Activated effector memory CD4-positive, alpha-beta T cell treated with Interleukin-2 at 50 U/mL for 16 hours (primary cell): ENCODE results near the gene MANEA.

ENCODE experiments used
- DNase-seq: peaks from one replicate; pipeline ENCODE4 v3.0.0-alpha.2; 2020

The MANEA gene

DNA sequence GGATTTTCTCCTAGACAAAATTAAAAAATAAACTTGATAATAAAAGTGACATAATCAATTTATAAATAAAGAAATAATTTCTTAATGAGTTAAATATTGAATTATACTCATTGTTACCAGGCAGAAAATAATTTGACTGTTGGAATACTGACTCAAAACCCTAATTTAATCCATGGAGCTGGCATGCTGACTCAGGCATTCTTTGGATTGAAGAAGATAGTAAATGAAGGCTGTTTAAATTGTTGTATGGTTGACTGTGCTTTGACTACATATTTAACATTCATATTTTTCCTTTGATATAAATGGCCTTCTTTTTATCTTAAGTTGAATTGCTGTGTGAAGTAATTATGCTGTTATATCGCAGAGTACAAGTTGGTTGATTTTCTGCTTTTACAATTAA, 11.7 kb downstream of the MANEA start:
- DNase-seq, result no peak

- no peak for DNase-seq
These were observed 12.7 kb downstream of the MANEA start for GRCh38 chr6:95589826-95590570.

- no peak for DNase-seq
These were observed 15.7 kb downstream of the MANEA start for GRCh38 chr6:95593025-95593424.

GRCh38 chr6:95596021-95596420, 18.7 kb downstream of the MANEA start:
- DNase-seq, result no peak

GRCh38 chr6:95599706-95600105, 22.4 kb downstream of the MANEA start:
- no peak for DNase-seq

DNA sequence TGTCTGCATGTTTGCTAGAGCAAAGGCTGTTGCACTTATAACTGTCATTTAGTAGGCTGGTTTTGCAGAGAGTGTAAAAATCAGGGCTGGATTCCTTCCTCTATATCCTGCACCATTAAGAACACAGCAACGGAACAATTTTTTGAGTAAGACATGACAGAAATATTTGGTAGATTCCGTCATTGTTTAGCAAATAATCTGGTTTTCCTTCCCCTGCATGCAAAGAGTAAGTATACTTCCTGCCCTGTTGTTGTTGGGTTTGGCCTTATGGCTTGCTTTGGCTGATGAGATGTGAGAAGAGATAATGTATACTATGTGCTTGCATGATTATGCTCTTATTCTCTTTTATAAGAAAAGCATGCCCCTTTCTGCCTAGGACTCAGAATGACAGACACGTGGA, 23.8 kb downstream of the MANEA start:
- DNase-seq, result no peak

DNA sequence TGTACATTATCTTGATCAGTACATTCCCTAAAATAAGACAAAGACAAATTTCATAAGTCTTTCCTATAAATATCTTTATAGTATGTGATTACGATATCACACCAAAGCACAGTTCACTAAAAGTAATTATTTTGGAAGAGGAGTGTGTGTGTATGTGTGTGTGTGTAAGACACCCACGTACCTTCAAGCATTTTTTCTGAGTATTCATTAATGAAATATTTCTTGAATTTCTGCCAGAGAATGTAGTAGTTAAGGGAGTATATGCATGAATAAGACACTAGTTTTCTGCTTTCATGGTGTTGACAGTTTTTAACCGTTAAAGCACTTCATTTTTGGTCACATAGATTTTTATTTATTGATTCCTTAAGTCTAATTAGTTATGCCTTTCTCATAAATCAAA, 36.8 kb downstream of the MANEA start:
- DNase-seq, result no peak

DNA sequence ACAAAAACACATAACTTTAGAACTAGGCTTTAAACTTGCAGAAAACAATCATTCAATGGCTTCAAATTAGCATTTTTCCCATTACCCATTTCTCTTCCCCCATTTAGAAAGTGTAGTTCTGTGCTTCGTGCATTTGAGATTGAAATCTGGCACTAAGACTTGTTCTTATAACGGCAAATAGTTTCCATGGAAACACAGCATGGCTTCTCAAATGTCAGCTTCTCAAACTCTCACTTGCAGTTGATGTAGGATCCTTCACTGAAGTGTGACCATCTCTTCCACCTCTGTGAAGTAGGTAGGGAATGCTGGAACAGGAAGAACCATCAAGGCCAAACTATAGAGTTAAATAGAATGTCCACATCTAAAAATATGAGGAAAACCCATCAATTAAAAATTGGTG, 52.2 kb downstream of the MANEA start:
- DNase-seq, result no peak

DNA sequence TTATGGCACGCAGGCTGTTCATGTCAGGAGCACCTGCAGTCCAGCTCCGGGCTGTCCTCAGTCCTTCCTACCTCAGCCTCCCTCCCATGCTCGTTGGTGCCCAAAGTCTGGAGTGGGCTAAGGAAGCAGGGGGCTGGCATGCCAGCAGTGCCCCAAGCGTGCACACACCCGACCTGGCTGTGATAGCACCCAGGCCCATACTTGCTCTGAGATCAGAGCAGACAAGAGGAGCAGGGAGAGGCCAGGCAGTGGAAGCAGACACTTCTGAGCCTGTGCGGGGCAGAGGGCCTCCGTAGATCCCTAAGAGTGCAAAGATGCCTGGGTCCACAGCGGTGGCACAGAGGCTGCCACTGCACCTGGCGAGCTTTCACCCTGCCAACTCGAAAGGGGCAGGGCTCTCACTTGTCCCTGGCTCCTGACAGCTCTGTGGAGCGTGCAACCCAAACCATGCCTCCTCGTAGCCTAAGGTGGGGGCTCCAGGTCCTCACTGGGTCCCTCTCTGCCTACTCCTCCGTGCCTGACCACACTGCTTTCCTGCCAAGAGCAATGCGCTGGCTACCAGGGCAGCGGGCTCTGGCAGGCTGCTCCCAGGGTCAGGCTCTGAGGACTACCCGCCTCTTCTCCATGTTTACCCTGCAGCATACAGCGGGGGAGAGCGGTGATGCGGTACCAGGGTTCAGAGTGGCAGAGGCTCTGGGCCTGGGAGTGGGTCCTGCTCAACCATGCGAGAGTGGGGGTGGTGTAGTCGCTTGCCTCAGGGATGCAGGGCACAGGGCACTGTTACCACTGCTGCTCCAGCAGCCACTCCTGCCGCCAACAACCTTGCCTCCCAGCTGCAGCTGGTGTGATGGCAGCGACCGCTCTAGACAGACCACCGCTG, 59.5 kb downstream of the MANEA start:
- DNase-seq, result no peak

GRCh38 chr6:95648636-95649035, 71.3 kb downstream of the MANEA start:
- no peak for DNase-seq

GRCh38 chr6:95649451-95649850, 72.1 kb downstream of the MANEA start:
- no peak for DNase-seq

DNA sequence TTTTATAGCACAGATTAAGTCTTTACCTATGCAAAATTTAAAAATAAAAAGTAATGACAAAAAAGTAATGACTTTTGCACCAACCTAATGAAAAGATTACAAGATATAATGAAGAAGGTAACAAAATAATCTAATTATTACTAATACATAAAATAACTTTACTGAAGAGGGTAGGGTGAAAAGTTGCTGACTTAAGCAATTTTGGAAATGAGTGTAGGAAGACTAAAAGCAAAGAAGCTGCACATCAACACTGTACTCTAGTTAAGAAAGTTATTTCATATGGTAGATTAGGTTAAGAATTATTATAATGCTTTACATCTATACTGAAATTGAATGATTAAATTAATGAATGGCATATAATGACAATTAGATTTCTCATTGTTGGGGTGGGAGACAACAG, 76.8 kb downstream of the MANEA start:
- DNase-seq, result no peak

DNA sequence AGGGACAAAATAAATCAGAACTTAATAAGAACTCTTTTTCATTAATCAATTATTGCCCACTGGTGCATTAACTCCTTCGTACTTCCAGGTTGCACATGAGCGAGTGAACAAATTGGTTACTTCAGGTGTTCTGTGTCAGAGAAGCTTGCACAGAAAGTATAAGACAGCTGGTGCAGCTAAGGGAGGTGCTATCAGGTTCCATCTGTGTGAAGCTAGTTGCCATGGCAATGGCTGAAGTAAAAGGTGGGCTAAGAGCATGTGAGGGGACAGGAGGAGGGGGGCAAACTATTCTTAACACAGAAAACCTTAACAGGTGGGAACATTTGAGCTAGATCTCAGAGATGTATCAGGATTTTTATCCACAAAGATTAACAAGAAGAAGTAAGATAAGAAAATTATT, 81.6 kb downstream of the MANEA start:
- no peak for DNase-seq
